ENCODE measurements around the gene ATF7IP2. TPM values are rescaled to one million over a fixed set of nuclear protein-coding genes. Genes with fewer than 3 reads are reported as not detected.
"Not testable (repeated sequence)": the region's sequence is repeated elsewhere in the genome, so short reads cannot be mapped to it uniquely, and the experiment has no call there.

ATF7IP2 gene
- total RNA-seq, 1 donor from 2014 or later: 8.9 TPM

DNA sequence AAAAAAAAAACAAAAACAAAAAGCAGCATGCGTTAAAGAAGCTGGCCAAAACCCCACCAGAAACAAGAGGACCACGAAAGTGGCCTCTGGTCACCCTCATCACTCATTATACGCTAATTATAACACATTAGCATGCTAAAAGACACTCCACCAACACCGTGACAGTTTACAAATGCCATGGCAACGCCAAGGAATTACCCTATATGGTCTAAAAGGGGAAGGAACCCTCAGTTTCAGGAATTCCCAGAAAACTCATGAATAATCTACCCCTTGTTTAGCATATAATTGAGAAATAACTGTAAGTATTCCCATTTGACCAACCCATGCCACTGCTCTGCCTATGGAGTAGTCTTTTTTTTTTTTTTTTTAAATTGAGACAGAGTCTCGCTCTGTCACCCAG is 116.9 kb downstream of the ATF7IP2 start:
- TF ChIP-seq, protein P1, sequence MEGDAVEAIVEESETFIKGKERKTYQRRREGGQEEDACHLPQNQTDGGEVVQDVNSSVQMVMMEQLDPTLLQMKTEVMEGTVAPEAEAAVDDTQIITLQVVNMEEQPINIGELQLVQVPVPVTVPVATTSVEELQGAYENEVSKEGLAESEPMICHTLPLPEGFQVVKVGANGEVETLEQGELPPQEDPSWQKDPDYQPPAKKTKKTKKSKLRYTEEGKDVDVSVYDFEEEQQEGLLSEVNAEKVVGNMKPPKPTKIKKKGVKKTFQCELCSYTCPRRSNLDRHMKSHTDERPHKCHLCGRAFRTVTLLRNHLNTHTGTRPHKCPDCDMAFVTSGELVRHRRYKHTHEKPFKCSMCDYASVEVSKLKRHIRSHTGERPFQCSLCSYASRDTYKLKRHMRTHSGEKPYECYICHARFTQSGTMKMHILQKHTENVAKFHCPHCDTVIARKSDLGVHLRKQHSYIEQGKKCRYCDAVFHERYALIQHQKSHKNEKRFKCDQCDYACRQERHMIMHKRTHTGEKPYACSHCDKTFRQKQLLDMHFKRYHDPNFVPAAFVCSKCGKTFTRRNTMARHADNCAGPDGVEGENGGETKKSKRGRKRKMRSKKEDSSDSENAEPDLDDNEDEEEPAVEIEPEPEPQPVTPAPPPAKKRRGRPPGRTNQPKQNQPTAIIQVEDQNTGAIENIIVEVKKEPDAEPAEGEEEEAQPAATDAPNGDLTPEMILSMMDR (conservative IDR thresholded peaks at IDR 0.05; ENCODE audit: low read depth, low read length): no peak
- no peak overlapping the region for H3K4me3 ChIP-seq (ENCODE audit: low read depth, low read length)
- DNase-seq (ENCODE audit: low read depth): no peak

DNA sequence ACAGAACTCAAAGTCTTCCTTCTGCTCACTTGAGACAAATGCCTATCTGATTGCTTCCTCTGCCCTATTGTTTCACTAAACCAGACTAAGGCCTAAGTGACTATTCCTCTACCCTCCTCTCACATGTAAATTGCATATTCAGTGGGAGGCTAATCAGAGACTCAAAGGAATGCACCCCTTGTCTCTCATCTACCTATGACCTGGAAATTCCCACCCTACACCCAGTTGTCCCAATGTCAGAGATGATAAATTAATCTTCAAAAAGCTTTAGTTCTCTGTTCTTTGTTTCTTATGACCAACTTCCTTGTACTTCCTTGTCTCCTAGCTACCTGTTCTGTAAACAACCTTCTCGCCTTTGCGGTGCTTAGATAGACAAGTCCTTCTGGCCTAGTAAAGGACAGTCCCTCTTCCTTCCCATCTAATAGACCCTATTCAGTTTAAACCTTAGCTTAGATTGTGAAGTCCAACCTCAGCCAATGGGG is 118.6 kb downstream of the ATF7IP2 start:
- TF ChIP-seq, protein P1 (conservative IDR thresholded peaks at IDR 0.05; ENCODE audit: low read depth, low read length): no peak
- DNase-seq (ENCODE audit: low read depth): no peak
- H3K4me3 ChIP-seq (ENCODE audit: low read depth, low read length): no peak overlapping the region

DNA sequence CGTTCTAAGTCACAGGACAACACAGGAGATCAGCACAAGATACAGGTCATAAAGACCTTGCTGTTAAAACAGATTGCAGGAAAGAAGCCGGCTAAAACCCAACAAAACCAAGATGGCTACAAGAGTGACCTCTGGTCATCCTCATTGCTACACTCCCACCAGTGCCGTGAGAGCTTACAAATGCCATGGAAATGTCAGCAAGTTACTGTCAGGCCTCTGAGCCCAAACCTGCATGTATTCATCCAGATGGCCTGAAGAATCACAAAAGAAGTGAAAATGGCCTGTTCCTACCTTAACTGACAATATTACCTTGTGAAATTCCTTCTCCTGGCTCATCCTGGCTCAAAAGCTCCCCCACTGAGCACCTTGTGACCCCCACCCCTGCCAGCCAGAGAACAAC is 119.4 kb downstream of the ATF7IP2 start:
- H3K4me3 ChIP-seq (ENCODE audit: low read depth, low read length); DNase-seq (ENCODE audit: low read depth): not testable (repeated sequence)

DNA sequence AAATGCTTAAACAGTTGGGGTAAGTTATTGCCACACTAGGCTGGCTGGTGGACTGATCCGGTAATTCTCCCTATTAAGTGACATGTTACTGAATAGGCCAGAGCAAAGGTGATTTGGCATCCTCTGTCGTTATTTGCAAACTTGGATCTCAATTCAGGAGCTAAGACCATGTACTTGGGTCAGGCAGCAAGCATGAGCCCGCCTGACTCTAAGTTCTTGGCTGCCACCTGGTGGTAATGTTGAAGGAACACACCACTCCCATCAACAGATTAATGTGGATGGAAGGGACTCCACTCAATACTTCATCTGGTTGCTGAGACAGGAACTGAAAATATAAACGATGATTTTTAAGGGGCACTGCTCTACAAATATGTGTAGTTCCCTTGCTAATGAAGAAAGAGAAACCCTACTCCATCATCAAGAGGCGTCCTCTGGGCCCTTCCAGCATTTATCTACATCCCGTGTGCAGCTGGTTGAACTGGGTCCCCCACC is 123.7 kb downstream of the ATF7IP2 start:
- no peak overlapping the region for H3K4me3 ChIP-seq (ENCODE audit: low read depth, low read length)
- TF ChIP-seq, protein P1 (conservative IDR thresholded peaks at IDR 0.05; ENCODE audit: low read depth, low read length): peak; percentile 86
- no peak for DNase-seq (ENCODE audit: low read depth)

DNA sequence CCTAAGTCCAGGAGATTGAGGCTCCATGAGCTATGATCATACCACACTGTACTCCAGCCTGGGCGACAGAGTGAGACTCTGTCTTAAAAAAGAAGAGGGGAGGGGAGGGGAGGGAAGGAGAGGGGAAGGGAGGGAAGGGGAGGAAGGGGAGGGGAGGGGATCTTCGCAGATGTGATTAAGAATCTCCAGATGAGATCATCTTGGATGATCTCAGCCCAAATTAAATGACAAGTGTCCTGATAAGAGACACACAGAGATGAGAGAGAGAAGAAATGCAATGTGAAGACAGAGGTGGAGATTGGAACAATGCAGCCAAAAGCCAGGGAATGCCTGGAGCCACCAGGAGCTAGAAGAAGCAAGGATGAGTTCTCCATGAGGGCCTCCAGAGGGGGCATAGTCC is 124.4 kb downstream of the ATF7IP2 start:
- DNase-seq (ENCODE audit: low read depth): no peak
- H3K4me3 ChIP-seq (ENCODE audit: low read depth, low read length): no peak overlapping the region
- TF ChIP-seq, protein P1 (conservative IDR thresholded peaks at IDR 0.05; ENCODE audit: low read depth, low read length): no peak

DNA sequence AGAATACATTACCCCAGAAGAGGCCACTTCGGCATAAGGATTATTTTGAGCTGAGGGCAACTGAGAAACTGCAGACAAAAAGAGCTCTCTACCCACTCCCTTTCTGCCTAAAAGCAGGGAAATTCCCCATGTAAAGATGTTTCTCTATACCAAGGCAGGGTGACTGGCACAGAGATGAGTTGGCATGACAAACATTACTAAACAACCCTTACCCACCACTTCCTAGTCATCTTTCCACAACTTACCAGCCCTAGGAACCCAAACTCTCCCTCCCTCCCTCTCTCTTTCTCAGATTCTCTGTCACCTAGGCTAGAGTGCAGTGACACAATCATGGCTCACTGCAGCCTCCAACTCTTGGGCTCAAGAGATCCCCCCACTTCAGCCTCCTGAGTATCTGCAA is 126.0 kb downstream of the ATF7IP2 start:
- no peak for DNase-seq (ENCODE audit: low read depth)
- H3K4me3 ChIP-seq (ENCODE audit: low read depth, low read length): no peak overlapping the region
- TF ChIP-seq, protein P1 (conservative IDR thresholded peaks at IDR 0.05; ENCODE audit: low read depth, low read length): no peak

DNA sequence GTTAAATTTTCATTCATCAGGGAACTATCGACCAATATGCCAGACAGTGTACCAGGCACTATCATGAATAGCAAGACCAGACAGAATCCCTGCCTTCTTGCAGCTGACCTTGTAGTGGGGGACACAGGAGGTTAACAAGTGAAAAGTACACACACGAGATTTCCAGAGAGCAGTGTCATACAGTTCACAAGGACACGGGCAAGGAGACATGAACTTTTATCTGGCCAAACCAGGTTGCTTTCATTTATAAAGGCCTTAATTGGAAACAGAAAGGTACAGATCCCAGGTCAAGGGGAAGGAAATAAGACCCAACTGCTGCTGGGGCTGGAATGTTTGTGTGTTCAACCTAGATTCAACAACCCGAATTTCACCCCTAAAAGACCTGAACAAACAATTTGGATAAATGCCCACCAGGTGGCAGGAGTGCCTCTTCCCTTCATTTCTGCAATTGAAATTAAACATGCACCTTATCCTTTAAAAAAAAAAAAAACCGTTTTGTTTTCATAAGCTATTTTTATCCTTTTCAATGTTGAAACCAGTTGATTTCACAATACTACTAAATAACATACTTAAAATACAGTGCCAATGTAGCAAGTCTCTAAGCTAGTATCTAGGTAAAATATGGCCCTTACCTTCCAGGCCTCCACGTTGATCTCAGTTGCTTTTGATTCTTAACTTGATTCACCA is 128.7 kb downstream of the ATF7IP2 start:
- DNase-seq (ENCODE audit: low read depth): no peak
- no peak overlapping the region for H3K4me3 ChIP-seq (ENCODE audit: low read depth, low read length)
- TF ChIP-seq, protein P1 (conservative IDR thresholded peaks at IDR 0.05; ENCODE audit: low read depth, low read length): peak; percentile 72
